ENCODE data around the gene ANO4.

Gene ANO4

GRCh38 chr12:101015044-101015443, 220.5 kb downstream of the ANO4 start:
- no peaks in the 10 kb centered on the region for H3K27me3 ChIP-seq
- no peak for TF ChIP-seq CTCF (IDR thresholded peaks at IDR 0.05)
- no peaks in the 10 kb centered on the region for H3K36me3 ChIP-seq
- H3K4me3 ChIP-seq (ENCODE audit: low read depth in 1 of 2, low read length in 1 of 2) = no peak overlapping the region
- H3K4me1 ChIP-seq (ENCODE audit: control insufficient read depth in 1 of 2, insufficient read depth in 1 of 2, low read depth in 1 of 2, low read length in 1 of 2) = no peaks in the 10 kb centered on the region
- no peaks in the 10 kb centered on the region for H3K9me3 ChIP-seq
- no peak overlapping the region for H3K27ac ChIP-seq

DNA sequence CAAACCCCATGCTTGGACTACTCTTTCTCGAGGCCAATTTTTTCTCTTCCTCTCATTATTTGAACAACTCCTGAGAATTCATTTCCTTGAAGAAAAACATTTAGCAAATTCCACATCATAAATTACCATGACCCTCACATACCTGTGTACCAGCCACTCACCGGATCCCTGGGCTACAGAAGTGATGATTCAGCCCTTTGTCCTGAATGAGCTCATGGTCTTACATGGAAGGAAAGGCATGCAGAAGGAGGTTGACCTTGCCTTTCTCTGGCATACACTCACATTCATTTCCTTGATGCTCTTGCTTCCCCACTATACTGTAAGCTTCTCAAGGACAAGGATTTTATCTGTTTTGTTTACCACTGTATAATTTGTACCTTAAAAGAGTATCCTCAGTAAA, 224.0 kb downstream of the ANO4 start:
- no peaks in the 10 kb centered on the region for H3K36me3 ChIP-seq
- no peaks in the 10 kb centered on the region for H3K4me1 ChIP-seq (ENCODE audit: control insufficient read depth in 1 of 2, insufficient read depth in 1 of 2, low read depth in 1 of 2, low read length in 1 of 2)
- no peaks in the 10 kb centered on the region for H3K27me3 ChIP-seq
- no peak for TF ChIP-seq CTCF (IDR thresholded peaks at IDR 0.05)
- H3K9me3 ChIP-seq = no peaks in the 10 kb centered on the region
- H3K27ac ChIP-seq = no peak overlapping the region
- H3K4me3 ChIP-seq (ENCODE audit: low read depth in 1 of 2, low read length in 1 of 2) = no peak overlapping the region

DNA sequence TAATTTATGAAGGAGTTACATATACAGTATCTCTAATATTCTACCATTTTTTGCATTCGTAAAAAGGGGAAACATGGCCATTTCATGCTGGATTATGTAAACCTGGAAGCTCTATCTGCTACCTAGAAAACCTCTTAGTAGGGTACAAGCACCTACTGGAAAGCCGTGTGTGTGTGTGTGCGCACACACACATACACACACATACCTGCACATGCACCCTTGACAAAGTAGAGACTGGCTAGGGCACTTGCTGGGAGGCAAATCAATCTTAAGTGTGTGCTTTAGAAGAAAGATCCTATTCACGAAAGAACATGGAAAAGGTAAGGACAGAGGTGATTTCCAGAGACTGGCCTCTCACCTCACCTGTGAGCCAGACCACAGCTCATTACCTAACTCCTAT, 224.6 kb downstream of the ANO4 start:
- Histone ChIP-seq H3K4me1 (ENCODE audit: control insufficient read depth in 1 of 2, insufficient read depth in 1 of 2, low read depth in 1 of 2, low read length in 1 of 2) (no peaks in the 10 kb centered on the region), H3K27ac (no peak overlapping the region), H3K27me3 (no peaks in the 10 kb centered on the region), H3K36me3 (no peaks in the 10 kb centered on the region), H3K9me3 (no peaks in the 10 kb centered on the region), H3K4me3 (ENCODE audit: low read depth in 1 of 2, low read length in 1 of 2) (no peak overlapping the region)
- no peak for TF ChIP-seq CTCF (IDR thresholded peaks at IDR 0.05)

DNA sequence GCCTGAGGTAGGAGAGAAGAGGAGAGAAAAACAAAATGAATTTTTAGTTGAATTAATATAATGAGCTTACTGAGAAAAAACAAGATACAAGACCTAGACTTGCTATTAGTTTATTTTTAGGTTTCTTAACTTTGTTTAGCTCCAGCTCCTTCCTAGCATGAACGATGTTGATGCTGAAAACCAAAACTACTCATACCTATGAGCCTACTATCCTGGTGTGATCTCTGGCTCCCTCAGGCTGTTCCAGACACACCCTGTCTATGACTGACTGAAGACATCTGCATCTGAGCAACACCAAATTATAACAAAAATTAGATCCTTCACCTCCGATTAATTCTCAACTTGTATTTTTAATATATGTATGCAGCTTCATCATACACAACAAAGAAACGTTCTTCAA, 225.1 kb downstream of the ANO4 start:
- Histone ChIP-seq H3K36me3 (no peaks in the 10 kb centered on the region), H3K9me3 (no peaks in the 10 kb centered on the region), H3K27me3 (no peaks in the 10 kb centered on the region), H3K4me1 (ENCODE audit: control insufficient read depth in 1 of 2, insufficient read depth in 1 of 2, low read depth in 1 of 2, low read length in 1 of 2) (no peaks in the 10 kb centered on the region), H3K27ac (no peak overlapping the region), H3K4me3 (ENCODE audit: low read depth in 1 of 2, low read length in 1 of 2) (no peak overlapping the region)
- no peak for TF ChIP-seq CTCF (IDR thresholded peaks at IDR 0.05)

GRCh38 chr12:101021442-101021841, 226.9 kb downstream of the ANO4 start:
- TF ChIP-seq CTCF (IDR thresholded peaks at IDR 0.05) = no peak
- H3K27ac ChIP-seq = no peak overlapping the region

GRCh38 chr12:101021911-101022388, 227.4 kb downstream of the ANO4 start:
- no peaks in the 10 kb centered on the region for H3K36me3 ChIP-seq
- no peaks in the 10 kb centered on the region for H3K27me3 ChIP-seq
- H3K27ac ChIP-seq = no peak overlapping the region
- TF ChIP-seq CTCF (IDR thresholded peaks at IDR 0.05) = no peak
- H3K9me3 ChIP-seq = no peaks in the 10 kb centered on the region
- no peak overlapping the region for H3K4me3 ChIP-seq (ENCODE audit: low read depth in 1 of 2, low read length in 1 of 2)
- no peaks in the 10 kb centered on the region for H3K4me1 ChIP-seq (ENCODE audit: control insufficient read depth in 1 of 2, insufficient read depth in 1 of 2, low read depth in 1 of 2, low read length in 1 of 2)

More at GRCh38 chr12:101021442-101021841, 226.9 kb downstream of the ANO4 start:
- H3K9me3 ChIP-seq = no peaks in the 10 kb centered on the region
- H3K4me3 ChIP-seq (ENCODE audit: low read depth in 1 of 2, low read length in 1 of 2) = no peak overlapping the region
- no peaks in the 10 kb centered on the region for H3K27me3 ChIP-seq
- H3K4me1 ChIP-seq (ENCODE audit: control insufficient read depth in 1 of 2, insufficient read depth in 1 of 2, low read depth in 1 of 2, low read length in 1 of 2) = no peaks in the 10 kb centered on the region
- no peaks in the 10 kb centered on the region for H3K36me3 ChIP-seq
